H1 (cell line): ENCODE measurements around the gene PAX6. TPM values are rescaled to one million over a fixed set of nuclear protein-coding genes. Genes with fewer than 3 reads are reported as not detected.
A peak's percentile ranks its signal among the peaks of the same experiment; 100 is the strongest.

Source experiments
- EZH2 ChIP-seq: fragments of 200-600 bp; sonication (generic); IDR thresholded peaks from 2 replicates; pipeline ENCODE4 v1.7.1; 2012; ENCODE audit warnings: low read depth, mild to moderate bottlenecking, moderate library complexity, low read length, inconsistent platforms; ENCODE audit not compliant: severe bottlenecking
- KDM4A ChIP-seq: IDR thresholded peaks from one replicate; pipeline ENCODE4 v1.7.1; 2012; ENCODE audit warnings: low read depth, mild to moderate bottlenecking, moderate library complexity, low read length, inconsistent platforms; ENCODE audit not compliant: severe bottlenecking
- polyA plus RNA-seq, 7 experiments: library from polyadenylated mRNA; depleted of rRNA in 3 of 7; stranded (reverse) in 5 of 7; unstranded in 2 of 7; fragments of >200 nt in 5 of 7; fragments of 200-250 nt in 2 of 7; gene quantifications; 1 replicate in 5 of 7; 2 replicates in 1 of 7; 4 replicates in 1 of 7; pipeline versions ENCODE4 v1.2.1 to v1.2.3, GENCODE V29; 2011 to 2013; ENCODE audit warnings: missing spikeins in 2 of 7, mixed read lengths in 2 of 7
- total RNA-seq: library from RNA; stranded (reverse); fragmentation: NEBNext Ultra II Directional; extraction: Animal tissue kit (Norgen Biotek cat#: 25700); gene quantifications from 2 replicates; pipeline ENCODE4 v1.2.1, GENCODE V29; 2021

Gene PAX6
- total and polyA plus RNA-seq, 2 of the 8 experiments (the other 6 are each of a cell fraction or from before 2014, with no cell fraction given): 0.30 to 0.65 TPM

DNA sequence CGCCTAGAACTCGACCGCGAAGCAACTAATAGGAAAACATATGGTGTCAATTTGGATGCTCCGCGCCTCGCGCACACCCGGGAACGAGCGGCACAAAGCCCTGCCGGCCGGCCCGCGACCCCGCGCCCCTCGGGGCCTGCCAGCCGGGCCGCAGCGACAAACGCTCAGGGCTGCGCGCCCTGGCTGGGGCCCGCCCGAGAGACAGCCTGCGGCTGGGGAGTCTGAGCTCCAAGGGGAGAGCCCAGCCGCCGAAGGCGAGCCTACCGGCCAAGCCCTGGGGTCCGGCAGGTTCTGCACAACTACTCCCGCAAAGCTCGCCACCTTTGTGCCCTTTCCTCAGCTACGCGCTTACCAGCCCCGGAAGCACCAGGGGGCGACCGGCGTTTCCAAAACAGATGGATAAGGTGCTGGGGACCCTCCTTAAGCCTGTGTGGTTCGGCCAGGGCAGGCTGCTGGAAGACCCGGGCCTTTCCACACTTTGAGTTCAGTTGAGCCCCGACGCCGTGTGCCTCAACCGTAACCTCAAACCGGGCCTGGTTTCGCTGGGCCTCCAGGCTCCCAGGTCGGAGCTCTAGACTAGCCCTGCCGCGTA lies 6.0 kb downstream of the PAX6 start (continued):
- peak; percentile 49 for TF ChIP-seq KDM4A
- peak; percentile 92 for TF ChIP-seq EZH2
- TF ChIP-seq, all 59 proteins: peak for 7
